H9 (cell line): ENCODE data around the gene DLD. TPM values are rescaled to one million over a fixed set of nuclear protein-coding genes. Genes with fewer than 3 reads are reported as not detected.

Source experiments
- DNase-seq: peaks from one replicate; pipeline ENCODE4 v3.0.0-alpha.2; 2017
- H2AFZ ChIP-seq: one replicate; pipeline ENCODE4 v1.6.1; 2013; ENCODE audit warnings: mild to moderate bottlenecking, low read length, control low read depth, moderate library complexity
- H2AK5ac ChIP-seq: 2 replicates; pipeline ENCODE4 v1.6.1; 2013; ENCODE audit warnings: low read length, control low read depth, mixed read lengths; ENCODE audit not compliant: insufficient read length
- H2BK120ac ChIP-seq: one replicate; pipeline ENCODE4 v1.6.1; 2013; ENCODE audit warnings: low read depth, mild to moderate bottlenecking, low read length, control low read depth, inconsistent platforms; ENCODE audit not compliant: poor library complexity, severe bottlenecking
- H2BK12ac ChIP-seq: 2 replicates; pipeline ENCODE4 v1.6.1; 2013; ENCODE audit warnings: low read length, control low read depth, mixed read lengths, low read depth; ENCODE audit not compliant: insufficient read length
- H2BK15ac ChIP-seq: 2 replicates; pipeline ENCODE4 v1.6.1; 2013; ENCODE audit warnings: low read depth, low read length, control low read depth
- H2BK20ac ChIP-seq: one replicate; pipeline ENCODE4 v1.6.1; 2013; ENCODE audit warnings: low read depth, mild to moderate bottlenecking, low read length, control low read depth, inconsistent platforms; ENCODE audit not compliant: poor library complexity, severe bottlenecking
- H2BK5ac ChIP-seq: 2 replicates; pipeline ENCODE4 v1.6.1; 2013; ENCODE audit warnings: low read length, control low read depth, mixed read lengths; ENCODE audit not compliant: insufficient read length
- H3K14ac ChIP-seq: 2 replicates; pipeline ENCODE4 v1.6.1; 2013; ENCODE audit warnings: low read length, control low read depth; ENCODE audit not compliant: insufficient read depth
- H3K18ac ChIP-seq: 2 replicates; pipeline ENCODE4 v1.6.1; 2013; ENCODE audit warnings: low read depth, mild to moderate bottlenecking, mixed read lengths, low read length, control low read depth; ENCODE audit not compliant: insufficient read length
- H3K23ac ChIP-seq: 2 replicates; pipeline ENCODE4 v1.6.1; 2013; ENCODE audit warnings: low read length, control low read depth, mixed read lengths, low read depth; ENCODE audit not compliant: insufficient read length
- H3K23me2 ChIP-seq: 2 replicates; pipeline ENCODE4 v1.6.1; 2013; ENCODE audit warnings: low read depth, mild to moderate bottlenecking, mixed read lengths, low read length, control low read depth; ENCODE audit not compliant: insufficient read length, poor library complexity, severe bottlenecking
- H3K27ac ChIP-seq: 2 replicates; pipeline ENCODE4 v1.5.1; 2013; ENCODE audit warnings: low read length, control low read depth, mixed read lengths, low read depth; ENCODE audit not compliant: insufficient read length
- H3K27me3 ChIP-seq: 2 replicates; pipeline ENCODE4 v1.6.1; 2013; ENCODE audit warnings: low read length, control low read depth, inconsistent platforms; ENCODE audit not compliant: insufficient read depth
- H3K4ac ChIP-seq: 2 replicates; pipeline ENCODE4 v1.6.1; 2013; ENCODE audit warnings: low read depth, mild to moderate bottlenecking, control low read depth, inconsistent platforms, low read length, moderate library complexity
- H3K4me1 ChIP-seq: 2 replicates; pipeline ENCODE4 v1.6.1; 2013; ENCODE audit warnings: low read length, control low read depth, inconsistent platforms; ENCODE audit not compliant: insufficient read depth
- H3K4me2 ChIP-seq: 2 replicates; pipeline ENCODE4 v1.6.1; 2013; ENCODE audit warnings: low read length, control low read depth, mixed read lengths; ENCODE audit not compliant: insufficient read length, insufficient read depth
- H3K56ac ChIP-seq: 2 replicates; pipeline ENCODE4 v1.6.1; 2013; ENCODE audit warnings: low read depth, mild to moderate bottlenecking, mixed read lengths, low read length, control low read depth; ENCODE audit not compliant: insufficient read length
- H3K79me1 ChIP-seq: 2 replicates; pipeline ENCODE4 v1.6.1; 2013; ENCODE audit warnings: low read depth, mild to moderate bottlenecking, moderate library complexity, low read length, control low read depth, inconsistent platforms; ENCODE audit not compliant: insufficient read depth, poor library complexity, severe bottlenecking
- H3K79me2 ChIP-seq: 2 replicates; pipeline ENCODE4 v1.6.1; 2013; ENCODE audit warnings: low read length, control low read depth, inconsistent platforms; ENCODE audit not compliant: insufficient read depth
- H3K9ac ChIP-seq: 2 replicates; pipeline ENCODE4 v1.6.1; 2013; ENCODE audit warnings: low read length, control low read depth, mixed read lengths; ENCODE audit not compliant: insufficient read length; ENCODE audit errors: extremely low read depth
- H3K9me3 ChIP-seq: one replicate; pipeline ENCODE4 v1.6.1; 2013; ENCODE audit warnings: low read depth, low read length, inconsistent platforms; ENCODE audit not compliant: control insufficient read depth
- H3T11ph ChIP-seq: one replicate; pipeline ENCODE4 v1.6.1; 2013; ENCODE audit warnings: mild to moderate bottlenecking, low read length, control low read depth, inconsistent platforms
- H4K20me1 ChIP-seq: one replicate; pipeline ENCODE4 v1.6.1; 2013; ENCODE audit not compliant: control insufficient read depth, insufficient read length, insufficient read depth
- H4K5ac ChIP-seq: 2 replicates; pipeline ENCODE4 v1.6.1; 2013; ENCODE audit warnings: low read depth, mild to moderate bottlenecking, mixed read lengths, low read length, control low read depth; ENCODE audit not compliant: insufficient read length
- H4K8ac ChIP-seq: replicated peaks from 2 replicates; pipeline ENCODE4 v1.6.1; 2013; ENCODE audit warnings: low read length, control low read depth, mixed read lengths, low read depth; ENCODE audit not compliant: insufficient read length
- H4K91ac ChIP-seq: 2 replicates; pipeline ENCODE4 v1.6.1; 2013; ENCODE audit warnings: low read depth, mild to moderate bottlenecking, moderate library complexity, mixed read lengths, low read length, control low read depth; ENCODE audit not compliant: insufficient read length
- H3K27ac Mint-ChIP-seq, 3 experiments: 2 replicates in 2 of 3; 3 replicates in 1 of 3; pipeline ENCODE4 v1.8.0; 2020 to 2021; ENCODE audit warnings: mixed read lengths in 3 of 3, mild to moderate bottlenecking in 1 of 3, moderate library complexity in 1 of 3
- H3K27me3 Mint-ChIP-seq: 2 replicates; pipeline ENCODE4 v1.8.0; 2021; ENCODE audit warnings: low read depth, mild to moderate bottlenecking, moderate library complexity, mixed read lengths
- H3K36me3 Mint-ChIP-seq, 3 experiments: 2 replicates in 2 of 3; 3 replicates in 1 of 3; pipeline ENCODE4 v1.8.0; 2020 to 2021; ENCODE audit warnings: low read depth in 3 of 3, mixed read lengths in 3 of 3; ENCODE audit not compliant: insufficient read depth in 1 of 3
- H3K4me1 Mint-ChIP-seq, 2 experiments: 2 replicates each; pipeline ENCODE4 v1.8.0; 2020; ENCODE audit warnings: mixed read lengths in 2 of 2
- H3K4me3 Mint-ChIP-seq, 2 experiments: 2 replicates in 1 of 2; 3 replicates in 1 of 2; pipeline ENCODE4 v1.8.0; 2020 to 2021; ENCODE audit warnings: mild to moderate bottlenecking in 2 of 2, mixed read lengths in 2 of 2, moderate library complexity in 1 of 2
- H3K9me3 Mint-ChIP-seq, 2 experiments: 2 replicates in 1 of 2; 3 replicates in 1 of 2; pipeline ENCODE4 v1.8.0; 2020; ENCODE audit warnings: mild to moderate bottlenecking in 2 of 2, mixed read lengths in 2 of 2, moderate library complexity in 1 of 2
- WGBS: extraction: QIAGEN DNeasy Blood & Tissue Kit; methylation state at CpG from one replicate; pipeline ENCODE4 v1.1.7; 2013; ENCODE audit warnings: missing lambda C conversion rate, low lambda C conversion rate, mixed read lengths; ENCODE audit not compliant: insufficient read length; ENCODE audit errors: extremely low coverage; 5-methylcytosine and 5-hydroxymethylcytosine counted together
- total RNA-seq: library from RNA; stranded (reverse); gene quantifications from 2 replicates; pipeline ENCODE4 v1.2.1, GENCODE V29; 2021
- TF ChIP-seq, protein P1 (sequence below): fragments of 200-600 bp; sonication (generic); conservative IDR thresholded peaks from 3 replicates; pipeline ENCODE4 v1.8.0; 2021; ENCODE audit warnings: antibody characterized with exemption, mild to moderate bottlenecking

Gene DLD
- total RNA-seq, 1 experiment from 2014 or later, result 93.7 TPM

DNA sequence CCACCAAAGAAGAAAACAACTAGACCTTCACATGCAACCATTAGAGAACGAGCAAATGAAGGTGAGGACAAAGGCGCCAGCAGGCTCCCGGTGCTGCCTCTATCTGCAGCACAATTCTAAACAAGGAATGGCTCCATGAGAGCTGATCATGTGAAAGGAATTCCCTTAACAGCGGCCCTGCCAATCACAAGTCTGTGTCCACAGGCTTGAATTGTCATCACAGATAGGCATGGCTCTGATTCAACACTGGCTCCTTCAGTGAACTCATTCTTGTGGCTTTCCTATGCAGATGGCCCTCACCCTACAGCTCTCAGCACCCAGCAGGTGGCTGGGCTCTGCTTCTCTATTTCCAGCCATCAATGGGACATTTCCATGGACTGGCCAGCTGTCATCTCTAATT lies 75.7 kb downstream of the DLD start:
- no peaks in the 10 kb centered on the region for H4K20me1 ChIP-seq

More for the DNA sequence above, 75.7 kb downstream of the DLD start:
- H3K27me3 ChIP-seq, result no peaks in the 10 kb centered on the region
- no peaks in the 10 kb centered on the region for H3K23me2 ChIP-seq
- no peaks in the 10 kb centered on the region for H3K9me3 ChIP-seq
- WGBS, result no CpG with 5 or more reads among the region's 4 CpGs
- no peak overlapping the region for H3K4me2 ChIP-seq
- Mint-ChIP-seq H3K4me3 (no peak overlapping the region), H3K4me1 (peaks cover 3 to 4% of the 10 kb centered on the region in 2 experiments; a peak in 3 of 4 replicates), H3K27ac (peak overlapping the region in 2 of 3 experiments; percentile 75 to 84; a peak in 3 of 7 replicates), H3K9me3 (no peaks in the 10 kb centered on the region), H3K36me3 (peaks cover 11 to 53% (median 34%) of the 10 kb centered on the region in 3 experiments; a peak in 6 of 7 replicates), H3K27me3 (no peaks in the 10 kb centered on the region)
- H4K8ac ChIP-seq, result no peak overlapping the region
- H2BK20ac ChIP-seq, result no peak overlapping the region
- H3K23ac ChIP-seq, result no peak overlapping the region
- no peak overlapping the region for H3K27ac ChIP-seq
- H3K4ac ChIP-seq, result no peak overlapping the region
- no peaks in the 10 kb centered on the region for H3K79me2 ChIP-seq
- no peak overlapping the region for H3K14ac ChIP-seq
- no peak overlapping the region for H2BK15ac ChIP-seq
- H3K9ac ChIP-seq, result no peak overlapping the region
- DNase-seq, result peak; percentile 61
- no peak overlapping the region for H2AFZ ChIP-seq
- no peak overlapping the region for H2BK120ac ChIP-seq
- H4K5ac ChIP-seq, result no peak overlapping the region
- no peak overlapping the region for H3K18ac ChIP-seq
- no peak overlapping the region for H2BK5ac ChIP-seq
- no peak overlapping the region for H4K91ac ChIP-seq
- H3T11ph ChIP-seq, result no peak overlapping the region
- no peak overlapping the region for H2AK5ac ChIP-seq
- H2BK12ac ChIP-seq, result no peak overlapping the region
- H3K79me1 ChIP-seq, result no peaks in the 10 kb centered on the region
- H3K4me1 ChIP-seq, result no peaks in the 10 kb centered on the region; the same call in 1 of the 2 replicates
- H3K56ac ChIP-seq, result no peak overlapping the region
- TF ChIP-seq, protein P1, sequence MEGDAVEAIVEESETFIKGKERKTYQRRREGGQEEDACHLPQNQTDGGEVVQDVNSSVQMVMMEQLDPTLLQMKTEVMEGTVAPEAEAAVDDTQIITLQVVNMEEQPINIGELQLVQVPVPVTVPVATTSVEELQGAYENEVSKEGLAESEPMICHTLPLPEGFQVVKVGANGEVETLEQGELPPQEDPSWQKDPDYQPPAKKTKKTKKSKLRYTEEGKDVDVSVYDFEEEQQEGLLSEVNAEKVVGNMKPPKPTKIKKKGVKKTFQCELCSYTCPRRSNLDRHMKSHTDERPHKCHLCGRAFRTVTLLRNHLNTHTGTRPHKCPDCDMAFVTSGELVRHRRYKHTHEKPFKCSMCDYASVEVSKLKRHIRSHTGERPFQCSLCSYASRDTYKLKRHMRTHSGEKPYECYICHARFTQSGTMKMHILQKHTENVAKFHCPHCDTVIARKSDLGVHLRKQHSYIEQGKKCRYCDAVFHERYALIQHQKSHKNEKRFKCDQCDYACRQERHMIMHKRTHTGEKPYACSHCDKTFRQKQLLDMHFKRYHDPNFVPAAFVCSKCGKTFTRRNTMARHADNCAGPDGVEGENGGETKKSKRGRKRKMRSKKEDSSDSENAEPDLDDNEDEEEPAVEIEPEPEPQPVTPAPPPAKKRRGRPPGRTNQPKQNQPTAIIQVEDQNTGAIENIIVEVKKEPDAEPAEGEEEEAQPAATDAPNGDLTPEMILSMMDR, result no peak
